ENCODE results near the gene FLOT2.

DNA sequence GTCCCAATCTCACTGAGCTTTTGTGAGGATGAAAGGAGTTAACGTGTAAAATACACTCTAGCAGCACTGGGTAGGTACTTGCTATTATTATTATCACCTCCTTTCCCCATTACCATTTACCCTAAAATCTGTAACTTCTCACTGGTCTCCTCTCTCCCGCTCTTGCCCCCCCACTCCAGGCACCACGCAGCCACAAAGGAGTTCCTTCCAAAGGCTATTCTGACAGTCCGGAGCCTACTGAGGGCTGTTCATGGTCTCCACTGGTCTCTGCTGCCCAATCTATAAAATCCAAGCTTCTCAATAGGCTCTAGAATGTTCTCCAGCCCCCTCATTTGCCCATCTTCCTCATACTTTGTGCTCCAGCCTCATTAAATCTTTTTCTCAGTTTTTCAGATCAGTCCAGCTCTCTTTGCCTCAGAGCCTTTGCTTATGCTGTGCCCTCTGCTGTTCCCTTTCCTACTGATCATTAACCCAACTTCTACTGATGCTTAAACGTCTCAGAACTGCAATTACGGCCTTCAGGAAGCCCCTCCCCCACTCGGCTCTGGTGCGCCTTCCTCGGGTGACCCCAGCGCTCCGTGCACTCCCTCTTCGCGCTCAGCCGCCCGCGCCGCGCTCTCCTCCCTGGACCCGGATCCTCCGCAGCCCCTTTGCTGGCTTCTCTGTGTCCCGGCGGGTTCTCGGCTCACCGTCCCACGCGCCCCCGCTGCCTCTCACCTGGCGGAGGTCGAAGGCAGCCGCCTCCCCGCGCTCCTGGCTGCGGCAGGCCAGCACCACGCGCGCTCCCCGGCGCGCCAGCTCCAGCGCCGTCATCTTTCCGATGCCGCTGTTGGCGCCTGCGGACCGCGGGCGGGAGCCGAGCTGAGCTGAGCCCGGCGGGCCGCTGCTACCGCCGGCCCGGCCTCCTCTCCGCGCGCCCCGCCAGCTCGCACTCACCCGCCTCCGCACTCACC is 4.6 kb upstream of the FLOT2 start:
- TF ChIP-seq, protein P1, sequence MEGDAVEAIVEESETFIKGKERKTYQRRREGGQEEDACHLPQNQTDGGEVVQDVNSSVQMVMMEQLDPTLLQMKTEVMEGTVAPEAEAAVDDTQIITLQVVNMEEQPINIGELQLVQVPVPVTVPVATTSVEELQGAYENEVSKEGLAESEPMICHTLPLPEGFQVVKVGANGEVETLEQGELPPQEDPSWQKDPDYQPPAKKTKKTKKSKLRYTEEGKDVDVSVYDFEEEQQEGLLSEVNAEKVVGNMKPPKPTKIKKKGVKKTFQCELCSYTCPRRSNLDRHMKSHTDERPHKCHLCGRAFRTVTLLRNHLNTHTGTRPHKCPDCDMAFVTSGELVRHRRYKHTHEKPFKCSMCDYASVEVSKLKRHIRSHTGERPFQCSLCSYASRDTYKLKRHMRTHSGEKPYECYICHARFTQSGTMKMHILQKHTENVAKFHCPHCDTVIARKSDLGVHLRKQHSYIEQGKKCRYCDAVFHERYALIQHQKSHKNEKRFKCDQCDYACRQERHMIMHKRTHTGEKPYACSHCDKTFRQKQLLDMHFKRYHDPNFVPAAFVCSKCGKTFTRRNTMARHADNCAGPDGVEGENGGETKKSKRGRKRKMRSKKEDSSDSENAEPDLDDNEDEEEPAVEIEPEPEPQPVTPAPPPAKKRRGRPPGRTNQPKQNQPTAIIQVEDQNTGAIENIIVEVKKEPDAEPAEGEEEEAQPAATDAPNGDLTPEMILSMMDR (IDR thresholded peaks at IDR 0.05) = no peak
- no peak for TF ChIP-seq POLR2A (IDR thresholded peaks at IDR 0.05)
